K562 (cell line): ENCODE data around the gene IRF6. TPM values are rescaled to one million over a fixed set of nuclear protein-coding genes. Genes with fewer than 3 reads are reported as not detected.
A peak's percentile ranks its signal among the peaks of the same experiment; 100 is the strongest.

Source experiments
- CBFA2T3 ChIP-seq: fragments of 450-650 bp; IDR thresholded peaks from 2 replicates; pipeline ENCODE4 v1.6.1; 2017
- KLF13 ChIP-seq: fragments of 450-650 bp; IDR thresholded peaks from 2 replicates; pipeline ENCODE4 v1.6.1; 2016; ENCODE audit warnings: missing genetic modification characterization, low read depth, mild to moderate bottlenecking, missing compliant biosample characterization, moderate library complexity, borderline replicate concordance
- MXI1 ChIP-seq: IDR thresholded peaks from 2 replicates; pipeline ENCODE4 v1.6.1; 2011; ENCODE audit warnings: low read depth, mild to moderate bottlenecking, improper control_type of control experiment, low read length
- NFATC3 ChIP-seq: fragments of 450-650 bp; IDR thresholded peaks from 2 replicates; pipeline ENCODE4 v1.6.1; 2017; ENCODE audit warnings: mild to moderate bottlenecking
- NR1H2 ChIP-seq: sonication (generic); formaldehyde crosslinking; IDR thresholded peaks from 2 replicates; pipeline ENCODE4 v1.4.0; 2020; ENCODE audit warnings: mild to moderate bottlenecking, missing genetic modification reagents
- SOX6 ChIP-seq: fragments of 450-650 bp; IDR thresholded peaks from 2 replicates; pipeline ENCODE4 v1.6.1; 2014; ENCODE audit warnings: mild to moderate bottlenecking
- SP2 ChIP-seq: IDR thresholded peaks from 2 replicates; pipeline ENCODE4 v1.6.1; 2011; ENCODE audit warnings: mild to moderate bottlenecking, low read depth, low read length, moderate library complexity; ENCODE audit not compliant: poor library complexity, severe bottlenecking; ENCODE audit errors: extremely low read depth
- TRIM24 ChIP-seq, 2 experiments: fragments of 450-650 bp; IDR thresholded peaks; 2 replicates each; pipeline ENCODE4 v1.6.1; 2016
- ZNF445 ChIP-seq: fragments of 250-450 bp; sonication (Bioruptor Pico); IDR thresholded peaks from 2 replicates; pipeline ENCODE4 v1.4.0; 2020; ENCODE audit warnings: low read depth, mild to moderate bottlenecking, moderate library complexity
- ZNF785 ChIP-seq: fragments of 250-450 bp; sonication (Bioruptor Pico); IDR thresholded peaks from 2 replicates; pipeline ENCODE4 v1.4.0; 2020; ENCODE audit warnings: mild to moderate bottlenecking
- polyA plus RNA-seq, 8 experiments: library from polyadenylated mRNA; depleted of rRNA in 4 of 8; stranded (reverse) in 5 of 8; unstranded in 3 of 8; fragments of >200 nt; fragmentation: Nextera tagmentation in 2 of 8; fragmentation: Illumina TruSeq in 1 of 8; extraction: Ambion mirVana in 2 of 8; extraction: Trizol in 1 of 8; gene quantifications; 2 replicates each; pipeline versions ENCODE4 v1.2.1 to v1.2.3, GENCODE V29; 2011 to 2014; ENCODE audit warnings: inconsistent platforms in 1 of 8, missing spikeins in 1 of 8
- total RNA-seq, 7 experiments: library from RNA; depleted of rRNA in 6 of 7; stranded (reverse); fragments of >200 nt in 6 of 7; fragmentation: Illumina TruSeq in 2 of 7; extraction: Trizol in 2 of 7; gene quantifications; 2 replicates each; pipeline versions ENCODE4 v1.2.1 to v1.2.3, GENCODE V29; 2011 to 2021; ENCODE audit warnings: low replicate concordance in 1 of 7
- TF ChIP-seq, protein P1 (sequence below): sonication (generic); formaldehyde crosslinking; IDR thresholded peaks from 2 replicates; pipeline ENCODE4 v1.8.1; 2023; ENCODE audit warnings: missing genetic modification reagents, mild to moderate bottlenecking, borderline replicate concordance
- TF ChIP-seq, protein P2 (sequence below): IDR thresholded peaks from 3 replicates; pipeline ENCODE4 v1.6.1; 2011; ENCODE audit warnings: borderline replicate concordance, mild to moderate bottlenecking; ENCODE audit not compliant: insufficient read length, insufficient read depth
- TF ChIP-seq, protein P3 (sequence below): fragments of 450-650 bp; formaldehyde crosslinking; IDR thresholded peaks from 2 replicates; pipeline ENCODE4 v1.4.0; 2020; ENCODE audit warnings: mild to moderate bottlenecking, moderate library complexity
- TF ChIP-seq, protein P4 (sequence below): sonication (generic); formaldehyde crosslinking; IDR thresholded peaks from 2 replicates; pipeline ENCODE4 v1.8.0; 2022; ENCODE audit warnings: missing genetic modification reagents, mild to moderate bottlenecking, moderate library complexity, borderline replicate concordance
- TF ChIP-seq, protein P5 (sequence below): fragments of 450-650 bp; IDR thresholded peaks from 2 replicates; pipeline ENCODE4 v1.7.0; 2016; ENCODE audit warnings: borderline replicate concordance

The IRF6 gene
- total and polyA plus RNA-seq, 9 of the 15 experiments (the other 6 are each of a cell fraction or from before 2014, with no cell fraction given) = 0.03 to 0.65 (median 0.17) TPM

DNA sequence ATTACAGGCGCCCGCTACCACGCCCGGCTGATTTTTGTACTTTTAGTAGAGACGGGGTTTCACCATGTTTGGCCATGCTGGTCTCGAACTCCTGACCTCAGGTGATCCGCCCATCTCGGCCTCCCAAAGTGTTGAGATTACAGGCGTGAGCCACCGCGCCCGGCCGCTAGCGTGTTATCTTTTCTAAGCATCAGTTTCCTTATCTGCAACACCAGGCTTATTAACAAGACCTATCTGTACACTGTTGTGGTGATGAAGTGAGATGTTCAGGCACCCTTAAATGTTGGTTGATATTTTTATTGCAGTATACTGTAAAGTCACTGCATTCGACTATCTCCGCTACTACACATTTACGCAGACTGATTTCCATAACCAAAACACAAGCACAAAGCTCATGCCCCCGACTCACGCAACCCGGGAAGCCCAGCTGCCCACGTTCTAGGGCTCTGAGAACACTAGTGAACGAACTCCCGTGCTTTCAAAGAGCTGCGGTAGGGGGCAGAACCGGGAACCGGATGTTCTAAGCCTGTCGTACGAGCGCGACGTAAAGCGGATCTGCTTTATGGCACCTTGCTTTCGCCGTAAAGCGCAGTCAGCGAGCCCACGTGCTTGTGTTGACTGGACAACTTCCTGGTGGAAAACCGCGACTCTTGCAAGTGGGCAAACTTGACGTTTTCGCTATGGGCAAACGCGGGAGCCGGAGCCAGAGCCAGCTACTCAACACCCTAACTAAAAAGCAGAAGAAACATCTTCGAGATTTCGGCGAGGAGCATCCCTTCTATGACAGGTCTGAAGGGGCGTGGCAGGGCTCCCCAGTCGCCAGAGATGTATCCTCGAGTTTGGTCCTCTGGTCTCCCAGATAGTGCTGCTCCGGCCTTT is 21.7 kb upstream of the IRF6 start, which contains the start of gene UTP25 (continued):
- TF ChIP-seq, protein P1, sequence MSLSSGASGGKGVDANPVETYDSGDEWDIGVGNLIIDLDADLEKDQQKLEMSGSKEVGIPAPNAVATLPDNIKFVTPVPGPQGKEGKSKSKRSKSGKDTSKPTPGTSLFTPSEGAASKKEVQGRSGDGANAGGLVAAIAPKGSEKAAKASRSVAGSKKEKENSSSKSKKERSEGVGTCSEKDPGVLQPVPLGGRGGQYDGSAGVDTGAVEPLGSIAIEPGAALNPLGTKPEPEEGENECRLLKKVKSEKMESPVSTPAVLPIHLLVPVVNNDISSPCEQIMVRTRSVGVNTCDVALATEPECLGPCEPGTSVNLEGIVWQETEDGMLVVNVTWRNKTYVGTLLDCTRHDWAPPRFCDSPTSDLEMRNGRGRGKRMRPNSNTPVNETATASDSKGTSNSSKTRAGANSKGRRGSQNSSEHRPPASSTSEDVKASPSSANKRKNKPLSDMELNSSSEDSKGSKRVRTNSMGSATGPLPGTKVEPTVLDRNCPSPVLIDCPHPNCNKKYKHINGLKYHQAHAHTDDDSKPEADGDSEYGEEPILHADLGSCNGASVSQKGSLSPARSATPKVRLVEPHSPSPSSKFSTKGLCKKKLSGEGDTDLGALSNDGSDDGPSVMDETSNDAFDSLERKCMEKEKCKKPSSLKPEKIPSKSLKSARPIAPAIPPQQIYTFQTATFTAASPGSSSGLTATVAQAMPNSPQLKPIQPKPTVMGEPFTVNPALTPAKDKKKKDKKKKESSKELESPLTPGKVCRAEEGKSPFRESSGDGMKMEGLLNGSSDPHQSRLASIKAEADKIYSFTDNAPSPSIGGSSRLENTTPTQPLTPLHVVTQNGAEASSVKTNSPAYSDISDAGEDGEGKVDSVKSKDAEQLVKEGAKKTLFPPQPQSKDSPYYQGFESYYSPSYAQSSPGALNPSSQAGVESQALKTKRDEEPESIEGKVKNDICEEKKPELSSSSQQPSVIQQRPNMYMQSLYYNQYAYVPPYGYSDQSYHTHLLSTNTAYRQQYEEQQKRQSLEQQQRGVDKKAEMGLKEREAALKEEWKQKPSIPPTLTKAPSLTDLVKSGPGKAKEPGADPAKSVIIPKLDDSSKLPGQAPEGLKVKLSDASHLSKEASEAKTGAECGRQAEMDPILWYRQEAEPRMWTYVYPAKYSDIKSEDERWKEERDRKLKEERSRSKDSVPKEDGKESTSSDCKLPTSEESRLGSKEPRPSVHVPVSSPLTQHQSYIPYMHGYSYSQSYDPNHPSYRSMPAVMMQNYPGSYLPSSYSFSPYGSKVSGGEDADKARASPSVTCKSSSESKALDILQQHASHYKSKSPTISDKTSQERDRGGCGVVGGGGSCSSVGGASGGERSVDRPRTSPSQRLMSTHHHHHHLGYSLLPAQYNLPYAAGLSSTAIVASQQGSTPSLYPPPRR (CRISPR knock-in tag) = no peak
- TF ChIP-seq SP2 (no peak), TRIM24 (IDR thresholded peaks at IDR 0.05) (peak; percentile 36 to 42; a peak in 2 of 4 replicates), SOX6 (peak; percentile 89), CBFA2T3 (peak; percentile 87), ZNF785 (CRISPR knock-in tag) (no peak), MXI1 (peak; percentile 99), ZNF445 (CRISPR knock-in tag) (no peak), NR1H2 (0 out of 2 replicates have a peak, but pooled peaks have one; percentile 63), NFATC3 (0 out of 2 replicates have a peak, but pooled peaks have one; percentile 29), KLF13 (tag) (peak; percentile 99)
- TF ChIP-seq, protein P2, sequence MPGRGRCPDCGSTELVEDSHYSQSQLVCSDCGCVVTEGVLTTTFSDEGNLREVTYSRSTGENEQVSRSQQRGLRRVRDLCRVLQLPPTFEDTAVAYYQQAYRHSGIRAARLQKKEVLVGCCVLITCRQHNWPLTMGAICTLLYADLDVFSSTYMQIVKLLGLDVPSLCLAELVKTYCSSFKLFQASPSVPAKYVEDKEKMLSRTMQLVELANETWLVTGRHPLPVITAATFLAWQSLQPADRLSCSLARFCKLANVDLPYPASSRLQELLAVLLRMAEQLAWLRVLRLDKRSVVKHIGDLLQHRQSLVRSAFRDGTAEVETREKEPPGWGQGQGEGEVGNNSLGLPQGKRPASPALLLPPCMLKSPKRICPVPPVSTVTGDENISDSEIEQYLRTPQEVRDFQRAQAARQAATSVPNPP = no peak
- TF ChIP-seq, protein P3, sequence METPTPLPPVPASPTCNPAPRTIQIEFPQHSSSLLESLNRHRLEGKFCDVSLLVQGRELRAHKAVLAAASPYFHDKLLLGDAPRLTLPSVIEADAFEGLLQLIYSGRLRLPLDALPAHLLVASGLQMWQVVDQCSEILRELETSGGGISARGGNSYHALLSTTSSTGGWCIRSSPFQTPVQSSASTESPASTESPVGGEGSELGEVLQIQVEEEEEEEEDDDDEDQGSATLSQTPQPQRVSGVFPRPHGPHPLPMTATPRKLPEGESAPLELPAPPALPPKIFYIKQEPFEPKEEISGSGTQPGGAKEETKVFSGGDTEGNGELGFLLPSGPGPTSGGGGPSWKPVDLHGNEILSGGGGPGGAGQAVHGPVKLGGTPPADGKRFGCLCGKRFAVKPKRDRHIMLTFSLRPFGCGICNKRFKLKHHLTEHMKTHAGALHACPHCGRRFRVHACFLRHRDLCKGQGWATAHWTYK = 0 out of 2 replicates have a peak, but pooled peaks have one; percentile 17
- TF ChIP-seq, protein P4, sequence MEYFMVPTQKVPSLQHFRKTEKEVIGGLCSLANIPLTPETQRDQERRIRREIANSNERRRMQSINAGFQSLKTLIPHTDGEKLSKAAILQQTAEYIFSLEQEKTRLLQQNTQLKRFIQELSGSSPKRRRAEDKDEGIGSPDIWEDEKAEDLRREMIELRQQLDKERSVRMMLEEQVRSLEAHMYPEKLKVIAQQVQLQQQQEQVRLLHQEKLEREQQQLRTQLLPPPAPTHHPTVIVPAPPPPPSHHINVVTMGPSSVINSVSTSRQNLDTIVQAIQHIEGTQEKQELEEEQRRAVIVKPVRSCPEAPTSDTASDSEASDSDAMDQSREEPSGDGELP (CRISPR knock-in tag) = peak; percentile 92
- TF ChIP-seq, protein P5, sequence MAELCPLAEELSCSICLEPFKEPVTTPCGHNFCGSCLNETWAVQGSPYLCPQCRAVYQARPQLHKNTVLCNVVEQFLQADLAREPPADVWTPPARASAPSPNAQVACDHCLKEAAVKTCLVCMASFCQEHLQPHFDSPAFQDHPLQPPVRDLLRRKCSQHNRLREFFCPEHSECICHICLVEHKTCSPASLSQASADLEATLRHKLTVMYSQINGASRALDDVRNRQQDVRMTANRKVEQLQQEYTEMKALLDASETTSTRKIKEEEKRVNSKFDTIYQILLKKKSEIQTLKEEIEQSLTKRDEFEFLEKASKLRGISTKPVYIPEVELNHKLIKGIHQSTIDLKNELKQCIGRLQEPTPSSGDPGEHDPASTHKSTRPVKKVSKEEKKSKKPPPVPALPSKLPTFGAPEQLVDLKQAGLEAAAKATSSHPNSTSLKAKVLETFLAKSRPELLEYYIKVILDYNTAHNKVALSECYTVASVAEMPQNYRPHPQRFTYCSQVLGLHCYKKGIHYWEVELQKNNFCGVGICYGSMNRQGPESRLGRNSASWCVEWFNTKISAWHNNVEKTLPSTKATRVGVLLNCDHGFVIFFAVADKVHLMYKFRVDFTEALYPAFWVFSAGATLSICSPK = peak; percentile 13; the same call in 1 of the 2 replicates
